ENCODE measurements around the gene KRT16.

- TF ChIP-seq CTCF (IDR thresholded peaks at IDR 0.05; ENCODE audit: borderline replicate concordance, extremely low read depth, low read length, poor library complexity, severe bottlenecking): no peak
- no peak for TF ChIP-seq EZH2 (IDR thresholded peaks at IDR 0.05; ENCODE audit: borderline replicate concordance, low read depth, low read length, severe bottlenecking)
Measured at GRCh38 chr17:41561554-41561953, 51.0 kb downstream of the KRT16 start.
